Panc1 (cell line): ENCODE data around the gene FAM53B. TPM values are rescaled to one million over a fixed set of nuclear protein-coding genes. Genes with fewer than 3 reads are reported as not detected.

ENCODE experiments used
- ATAC-seq: fragments of 200-7000 bp; cut with Tn5 transposase; 2 replicates; pipeline ENCODE4 v1.9.1; 2020; ENCODE audit warnings: mild to moderate bottlenecking, moderate library complexity
- BruUV-seq: library from RNA; stranded (reverse); fragments of 400-500 nt; replicated peaks from 2 replicates; lab custom pipeline; 2021; lab: Mats Ljungman, UMichigan
- CTCF ChIA-PET: fragments of 300-600 bp; sonication (Branson Sonifier 250); formaldehyde crosslinking; loops from one replicate; lab custom pipeline; 2022; ENCODE audit warnings: antibody characterized with exemption; lab: Charles Lee
- POLR2A ChIA-PET: fragments of 300-600 bp; sonication (Branson Sonifier 250); formaldehyde crosslinking; loops from one replicate; lab custom pipeline; 2022; ENCODE audit warnings: antibody characterized with exemption; lab: Charles Lee
- DNase-seq: peaks from one replicate; pipeline ENCODE4 v3.0.0-alpha.2; 2010; ENCODE audit warnings: low read depth, low spot score
- H3K27ac ChIP-seq: 2 replicates; pipeline ENCODE4 v1.5.1; 2011; ENCODE audit warnings: mild to moderate bottlenecking, low read length, inconsistent platforms
- H3K27me3 ChIP-seq: fragments of 200-500 bp; sonication (Bioruptor generic); 2 replicates; pipeline ENCODE4 v1.6.0; 2014; ENCODE audit warnings: low read length, inconsistent platforms; ENCODE audit not compliant: control insufficient read depth, insufficient read depth
- H3K36me3 ChIP-seq: fragments of 200-500 bp; sonication (Bioruptor generic); 2 replicates; pipeline ENCODE4 v1.5.1; 2014; ENCODE audit warnings: inconsistent platforms, mild to moderate bottlenecking, low read length, moderate library complexity; ENCODE audit not compliant: control insufficient read depth, insufficient read depth
- H3K4me1 ChIP-seq: 2 replicates; pipeline ENCODE4 v1.5.1; 2011; ENCODE audit warnings: inconsistent platforms, mild to moderate bottlenecking, low read length, moderate library complexity; ENCODE audit not compliant: control insufficient read depth, insufficient read depth
- H3K4me3 ChIP-seq, 2 experiments: 2 replicates each; pipeline ENCODE4 v1.5.1; 2011 to 2012; ENCODE audit warnings: low read depth in 2 of 2, low read length in 2 of 2, mild to moderate bottlenecking in 2 of 2, inconsistent platforms in 1 of 2, moderate library complexity in 1 of 2
- H3K9me3 ChIP-seq: fragments of 200-500 bp; sonication (Bioruptor generic); 2 replicates; pipeline ENCODE4 v1.5.1; 2014; ENCODE audit warnings: low read depth, mild to moderate bottlenecking, inconsistent platforms, low read length, moderate library complexity; ENCODE audit not compliant: control insufficient read depth, insufficient read depth
- CTCF ChIP-seq: fragments of 450-650 bp; IDR thresholded peaks from 2 replicates; pipeline ENCODE4 v1.5.1; 2017; ENCODE audit warnings: mild to moderate bottlenecking
- POLR2AphosphoS5 ChIP-seq: IDR thresholded peaks from 2 replicates; pipeline ENCODE4 v1.6.1; 2012; ENCODE audit warnings: mild to moderate bottlenecking, low read depth, low read length, moderate library complexity
- REST ChIP-seq, 2 experiments: IDR thresholded peaks; 2 replicates each; pipeline ENCODE4 v1.6.1; 2011 to 2012; ENCODE audit warnings: low read depth in 2 of 2, control low read depth in 1 of 2, low read length in 1 of 2, mild to moderate bottlenecking in 1 of 2, moderate library complexity in 1 of 2; ENCODE audit not compliant: insufficient read depth in 1 of 2
- SIN3A ChIP-seq: IDR thresholded peaks from 2 replicates; pipeline ENCODE4 v1.6.1; 2012; ENCODE audit warnings: low read depth, mild to moderate bottlenecking, low read length, moderate library complexity, borderline replicate concordance; ENCODE audit not compliant: insufficient read depth
- TCF7L2 ChIP-seq: IDR thresholded peaks from 2 replicates; pipeline ENCODE4 v1.6.1; 2011; ENCODE audit warnings: mild to moderate bottlenecking, low read depth, low read length, inconsistent platforms
- in situ Hi-C: cut with HindIII; loops from 2 replicates; pipeline ENCODE4 v1.10.0; 2016; ENCODE audit warnings: low sequenced_read_pairs, low pct_unique_long_range_greater_than_20kb
- intact Hi-C: fragments of 100-400 bp; cut with micrococcal nuclease; formaldehyde crosslinking; loops from one replicate; pipeline ENCODE4 v1.10.0; 2022; ENCODE audit not compliant: unreplicated experiment
- total RNA-seq: library from RNA; stranded (reverse); gene quantifications from one replicate; pipeline ENCODE4 v1.2.1, GENCODE V29; 2021; ENCODE audit not compliant: unreplicated experiment

Gene FAM53B
- total RNA-seq, 1 experiment from 2014 or later = 42.5 TPM

DNA sequence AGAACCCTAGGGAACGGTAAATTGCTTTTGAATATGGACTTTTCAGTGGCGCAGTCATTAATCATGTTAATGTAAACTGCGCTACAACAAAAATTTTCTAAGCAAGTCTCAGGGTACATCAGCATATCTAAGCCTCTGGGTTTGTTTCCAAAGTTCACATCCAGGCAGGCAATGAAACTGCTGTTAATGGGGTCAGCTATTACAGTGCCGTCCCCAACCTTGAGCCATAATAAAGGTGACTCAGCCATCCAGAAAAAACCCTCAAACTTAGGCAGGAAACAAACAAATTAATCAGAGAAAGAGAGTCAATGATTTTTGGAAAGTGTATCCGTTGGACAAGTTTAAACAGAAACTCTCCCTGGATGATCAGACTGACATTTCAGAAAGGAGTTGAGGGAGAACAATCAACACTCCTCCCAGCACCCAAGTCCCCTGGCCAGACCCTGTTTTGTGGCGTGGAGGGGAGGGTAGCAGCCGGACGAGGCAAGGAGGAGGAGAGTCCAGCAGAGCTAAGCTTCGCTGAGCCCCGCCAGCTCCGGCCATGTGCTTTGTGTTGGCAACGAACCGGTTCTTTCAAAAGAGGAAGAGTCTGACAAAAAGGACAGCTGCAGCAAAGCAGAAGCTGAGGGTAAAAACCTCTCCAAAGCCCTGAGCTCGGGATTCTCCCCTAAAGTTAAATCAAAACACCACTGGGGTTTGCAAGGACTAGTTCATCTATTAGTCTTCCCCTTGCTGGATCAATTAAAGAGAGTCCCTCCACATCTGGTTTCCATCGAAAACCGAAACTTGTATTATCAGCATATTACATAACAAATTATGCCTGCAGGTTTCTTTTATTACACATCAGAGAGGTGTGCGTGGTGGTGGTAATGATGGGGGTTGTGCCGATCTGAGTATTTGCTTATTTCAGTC lies 3.6 kb downstream of the FAM53B start:
- CTCF ChIA-PET = interaction anchor here (0.6 to 1.8 kb wide), 12 partner anchors 8 to 210 kb away, joined by 3 to 23 read pairs (median 4); no protein-coding TSS in a partner anchor
- DNase-seq = no peak
- POLR2A ChIA-PET = no interaction called here
- H3K9me3 ChIP-seq = no peaks in the 10 kb centered on the region
- no peak for ATAC-seq
- BruUV-seq = no TSS peak
- H3K27ac ChIP-seq = peak overlapping the region; percentile 86
- H3K4me1 ChIP-seq = peaks cover 80% of the 10 kb centered on the region
- intact Hi-C loops (loop anchor here (2.0 kb wide), 2 partner anchors 200 to 210 kb away; no protein-coding TSS in a partner anchor), in situ Hi-C loops (no loop called here)
- TF ChIP-seq POLR2AphosphoS5 (no peak), TCF7L2 (no peak)
- no peaks in the 10 kb centered on the region for H3K36me3 ChIP-seq
- peak overlapping the region; percentile 7 to 33; a peak in 3 of 4 replicates for H3K4me3 ChIP-seq
- H3K27me3 ChIP-seq = no peaks in the 10 kb centered on the region

DNA sequence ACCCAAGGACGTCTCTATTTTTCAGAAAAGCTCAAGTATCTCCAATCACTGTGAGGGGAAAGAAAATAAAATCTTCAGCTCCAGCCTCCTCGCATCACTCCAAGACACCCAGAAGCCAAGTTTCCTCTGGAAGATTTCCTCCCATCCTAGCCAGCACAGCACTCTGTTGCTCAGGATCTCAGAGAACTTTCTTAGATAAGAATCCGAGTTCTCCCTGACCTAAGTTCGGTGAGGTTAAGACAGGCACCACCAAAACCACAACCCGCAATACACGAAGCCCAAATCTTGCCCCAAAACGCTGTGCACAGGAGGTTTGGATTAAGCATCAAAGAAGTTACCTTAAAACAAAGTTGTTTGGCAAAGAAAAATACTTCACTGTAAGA lies 4.2 kb downstream of the FAM53B start:
- H3K9me3 ChIP-seq = no peaks in the 10 kb centered on the region
- DNase-seq (no peak), ATAC-seq (no peak)
- in situ Hi-C loops = no loop called here
- ChIA-PET POLR2A (no interaction called here), CTCF (interaction anchor here (1.5 kb wide), 1 partner anchor 39 kb away, joined by 4 read pairs; no protein-coding TSS in a partner anchor)
- BruUV-seq = TSS peak; percentile 18
- intact Hi-C loops = loop anchor here (2.0 kb wide), 2 partner anchors 199 to 209 kb away; no protein-coding TSS in a partner anchor
- peak overlapping the region; percentile 86 for H3K27ac ChIP-seq
- peaks cover 77% of the 10 kb centered on the region for H3K4me1 ChIP-seq
- H3K4me3 ChIP-seq = no peak overlapping the region
- TF ChIP-seq POLR2AphosphoS5 (no peak), SIN3A (no peak), REST (IDR thresholded peaks at IDR 0.05; ENCODE audit: insufficient read depth in 1 of 2, low read depth in 2 of 2, low read length in 1 of 2) (no peak), TCF7L2 (no peak), CTCF (no peak)
- H3K36me3 ChIP-seq = no peaks in the 10 kb centered on the region
- no peaks in the 10 kb centered on the region for H3K27me3 ChIP-seq
